ENCODE measurements around the gene IKZF2. TPM values are rescaled to one million over a fixed set of nuclear protein-coding genes. Genes with fewer than 3 reads are reported as not detected.

Gene IKZF2
- total and polyA plus RNA-seq, 2 donors (not counting 3 experiments of a cell fraction or from before 2014, with no cell fraction given) = 0.08 to 0.46 TPM

DNA sequence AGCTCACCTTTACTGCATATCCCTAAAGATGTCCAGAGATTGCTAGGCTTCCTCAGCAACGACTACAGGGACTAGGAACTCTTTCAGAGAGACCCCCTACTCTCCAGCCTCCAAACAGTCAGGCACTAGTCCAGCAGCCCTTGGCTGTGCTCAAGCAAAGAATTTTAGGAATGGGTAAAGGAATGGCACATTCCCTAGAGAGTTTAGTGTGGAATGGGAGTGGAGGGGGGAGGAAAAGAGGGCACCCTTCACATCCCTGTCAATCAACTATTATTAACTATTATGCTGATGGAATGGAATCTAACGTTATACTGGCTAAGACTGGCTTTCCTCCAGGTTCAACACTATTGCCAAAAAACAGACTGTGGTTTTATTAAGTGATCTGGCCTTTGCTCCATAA is 64.8 kb downstream of the IKZF2 start:
- Histone ChIP-seq H3K4me2 (ENCODE audit: insufficient read depth, low read length) (no peak overlapping the region), H3K9me1 (replicated peaks; ENCODE audit: control insufficient read depth, extremely low read depth, insufficient read depth, low read length) (no peaks in the 10 kb centered on the region), H3K79me2 (ENCODE audit: control insufficient read depth, insufficient read depth, low read length) (no peaks in the 10 kb centered on the region), H3K9me3 (replicated peaks; ENCODE audit: control insufficient read depth, insufficient read depth, low read length) (no peaks in the 10 kb centered on the region), H2AFZ (ENCODE audit: low read depth, low read length) (no peak overlapping the region), H3K27ac (ENCODE audit: insufficient read depth, low read depth, low read length) (no peak overlapping the region), H3K9ac (replicated peaks; ENCODE audit: extremely low read depth, insufficient read depth, low read length) (no peak overlapping the region), H3K4me3 (replicated peaks in 1 of 3; ENCODE audit: insufficient read depth in 1 of 3, low read depth in 1 of 3, low read length in 3 of 3) (no peak overlapping the region), H3K36me3 (ENCODE audit: control insufficient read depth in 2 of 2, extremely low read depth in 1 of 2, insufficient read depth in 2 of 2, low read length in 2 of 2) (no peaks in the 10 kb centered on the region), H3K27me3 (ENCODE audit: control insufficient read depth in 2 of 2, insufficient read depth in 2 of 2, low read length in 2 of 2) (no peaks in the 10 kb centered on the region), H3K4me1 (ENCODE audit: control insufficient read depth, extremely low read depth, insufficient read depth, low read length) (no peaks in the 10 kb centered on the region), H4K20me1 (replicated peaks; ENCODE audit: control insufficient read depth, extremely low read depth, insufficient read depth, low read length) (no peaks in the 10 kb centered on the region)
- CTCF ChIA-PET = no interaction called here
- POLR2A ChIA-PET = no interaction called here
- no TSS peak for BruUV-seq (replicated peaks)
- FAIRE-seq = no peak
- TF ChIP-seq MYC (IDR thresholded peaks at IDR 0.05; ENCODE audit: low read depth, low read length) = no peak
- TF ChIP-seq FOS (IDR thresholded peaks at IDR 0.05; ENCODE audit: borderline replicate concordance, insufficient read depth, low read length) = no peak
- no peak for TF ChIP-seq POLR2A (IDR thresholded peaks at IDR 0.05; ENCODE audit: low read depth, low read length)
- TF ChIP-seq, protein P1, sequence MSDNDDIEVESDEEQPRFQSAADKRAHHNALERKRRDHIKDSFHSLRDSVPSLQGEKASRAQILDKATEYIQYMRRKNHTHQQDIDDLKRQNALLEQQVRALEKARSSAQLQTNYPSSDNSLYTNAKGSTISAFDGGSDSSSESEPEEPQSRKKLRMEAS (IDR thresholded peaks at IDR 0.05; ENCODE audit: insufficient read depth, insufficient read length) = no peak
- TF ChIP-seq POLR2AphosphoS5 (IDR thresholded peaks at IDR 0.05; ENCODE audit: insufficient read depth, low read depth, low read length) = no peak
- no peak for TF ChIP-seq JUN (IDR thresholded peaks at IDR 0.05; ENCODE audit: borderline replicate concordance, insufficient read depth, insufficient read length, low read depth)
- no peak for TF ChIP-seq EZH2 (IDR thresholded peaks at IDR 0.05; ENCODE audit: borderline replicate concordance, low read depth, low read length, severe bottlenecking)
- TF ChIP-seq, protein P2, sequence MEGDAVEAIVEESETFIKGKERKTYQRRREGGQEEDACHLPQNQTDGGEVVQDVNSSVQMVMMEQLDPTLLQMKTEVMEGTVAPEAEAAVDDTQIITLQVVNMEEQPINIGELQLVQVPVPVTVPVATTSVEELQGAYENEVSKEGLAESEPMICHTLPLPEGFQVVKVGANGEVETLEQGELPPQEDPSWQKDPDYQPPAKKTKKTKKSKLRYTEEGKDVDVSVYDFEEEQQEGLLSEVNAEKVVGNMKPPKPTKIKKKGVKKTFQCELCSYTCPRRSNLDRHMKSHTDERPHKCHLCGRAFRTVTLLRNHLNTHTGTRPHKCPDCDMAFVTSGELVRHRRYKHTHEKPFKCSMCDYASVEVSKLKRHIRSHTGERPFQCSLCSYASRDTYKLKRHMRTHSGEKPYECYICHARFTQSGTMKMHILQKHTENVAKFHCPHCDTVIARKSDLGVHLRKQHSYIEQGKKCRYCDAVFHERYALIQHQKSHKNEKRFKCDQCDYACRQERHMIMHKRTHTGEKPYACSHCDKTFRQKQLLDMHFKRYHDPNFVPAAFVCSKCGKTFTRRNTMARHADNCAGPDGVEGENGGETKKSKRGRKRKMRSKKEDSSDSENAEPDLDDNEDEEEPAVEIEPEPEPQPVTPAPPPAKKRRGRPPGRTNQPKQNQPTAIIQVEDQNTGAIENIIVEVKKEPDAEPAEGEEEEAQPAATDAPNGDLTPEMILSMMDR (IDR thresholded peaks at IDR 0.05; ENCODE audit: extremely low read depth in 1 of 2, insufficient read depth in 1 of 2, low read depth in 1 of 2, low read length in 2 of 2) = no peak
- TF ChIP-seq GATA2 (IDR thresholded peaks at IDR 0.05; ENCODE audit: insufficient read depth, insufficient read length, low read depth, low read length) = no peak
- intact Hi-C loops (cut with micrococcal nuclease) (no loop called here), dilution Hi-C loops (cut with MboI; ENCODE audit: extremely low pct_ligation_motif_present, low sequenced_read_pairs) (no loop called here)
- DNase-seq (ENCODE audit: low read depth, low spot score) = no peak

Data from endothelial cell of umbilical vein (primary cell).